ENCODE measurements around the gene AQP12B. TPM values are rescaled to one million over a fixed set of nuclear protein-coding genes. Genes with fewer than 3 reads are reported as not detected.
"Not testable (repeated sequence)": the region's sequence is repeated elsewhere in the genome, so short reads cannot be mapped to it uniquely, and the experiment has no call there.

The AQP12B gene, protein sequence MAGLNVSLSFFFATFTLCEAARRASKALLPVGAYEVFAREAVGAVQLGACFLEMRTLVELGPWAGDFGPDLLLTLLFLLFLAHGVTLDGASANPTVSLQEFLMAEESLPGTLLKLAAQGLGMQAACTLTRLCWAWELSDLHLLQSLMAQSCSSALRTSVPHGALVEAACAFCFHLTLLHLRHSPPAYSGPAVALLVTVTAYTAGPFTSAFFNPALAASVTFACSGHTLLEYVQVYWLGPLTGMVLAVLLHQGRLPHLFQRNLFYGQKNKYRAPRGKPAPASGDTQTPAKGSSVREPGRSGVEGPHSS
- total RNA-seq (not detected), polyA plus RNA-seq (ENCODE audit: insufficient read depth, low read depth, low replicate concordance) (not detected)
- long read RNA-seq, donor 1, result 0 reads
- long read RNA-seq, donor 2, result 0 reads

GRCh38 chr2:240682431-240683224 lies at the start of gene AQP12B:
Gene AQP12B (minus strand): TSS chr2:240682885. CDS start chr2:240682837, 48 bp downstream.
- DNase-seq; H3K4me1 ChIP-seq; intact Hi-C loops (cut with DNase I; ENCODE audit: low total_unique reads); H3K36me3 ChIP-seq (ENCODE audit: low read depth, missing control alignments); H3K4me3 ChIP-seq; H3K9me3 ChIP-seq; H3K27me3 ChIP-seq; H3K27ac ChIP-seq: not testable (repeated sequence)
- WGBS, 2 donors, result 92% methylated on average over 31 of the region's 37 CpGs; no CpG with 5 or more reads in 1 of the 2 donors

DNA sequence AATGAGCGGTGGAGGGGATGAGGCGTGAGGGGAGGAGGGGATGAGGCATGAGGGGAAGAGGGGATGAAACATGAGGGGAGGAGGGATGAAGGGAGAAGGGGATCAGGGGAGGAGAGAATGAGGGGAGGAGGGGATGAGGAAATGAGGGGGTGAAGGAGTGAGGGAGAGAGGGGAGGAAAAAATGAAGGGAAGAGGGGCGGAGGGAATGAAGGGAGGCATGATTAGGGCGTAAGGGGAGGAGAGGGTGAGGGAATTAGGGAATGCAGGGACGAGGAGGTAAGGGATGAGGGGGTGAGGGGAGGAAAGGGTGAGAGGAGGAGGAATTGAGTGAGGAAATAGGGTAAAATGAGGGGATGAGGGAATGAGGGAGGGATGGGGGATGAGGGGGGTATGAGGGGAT lies 49.5 kb upstream of the AQP12B start:
- 96 to 98% methylated on average over 5 of the region's 5 CpGs for WGBS, 2 donors
- Histone ChIP-seq H3K27me3 (no peaks in the 10 kb centered on the region), H3K36me3 (ENCODE audit: low read depth, missing control alignments) (no peaks in the 10 kb centered on the region), H3K4me1 (no peaks in the 10 kb centered on the region), H3K27ac (no peak overlapping the region), H3K4me3 (no peak overlapping the region), H3K9me3 (no peaks in the 10 kb centered on the region)
- TF ChIP-seq, protein P1, sequence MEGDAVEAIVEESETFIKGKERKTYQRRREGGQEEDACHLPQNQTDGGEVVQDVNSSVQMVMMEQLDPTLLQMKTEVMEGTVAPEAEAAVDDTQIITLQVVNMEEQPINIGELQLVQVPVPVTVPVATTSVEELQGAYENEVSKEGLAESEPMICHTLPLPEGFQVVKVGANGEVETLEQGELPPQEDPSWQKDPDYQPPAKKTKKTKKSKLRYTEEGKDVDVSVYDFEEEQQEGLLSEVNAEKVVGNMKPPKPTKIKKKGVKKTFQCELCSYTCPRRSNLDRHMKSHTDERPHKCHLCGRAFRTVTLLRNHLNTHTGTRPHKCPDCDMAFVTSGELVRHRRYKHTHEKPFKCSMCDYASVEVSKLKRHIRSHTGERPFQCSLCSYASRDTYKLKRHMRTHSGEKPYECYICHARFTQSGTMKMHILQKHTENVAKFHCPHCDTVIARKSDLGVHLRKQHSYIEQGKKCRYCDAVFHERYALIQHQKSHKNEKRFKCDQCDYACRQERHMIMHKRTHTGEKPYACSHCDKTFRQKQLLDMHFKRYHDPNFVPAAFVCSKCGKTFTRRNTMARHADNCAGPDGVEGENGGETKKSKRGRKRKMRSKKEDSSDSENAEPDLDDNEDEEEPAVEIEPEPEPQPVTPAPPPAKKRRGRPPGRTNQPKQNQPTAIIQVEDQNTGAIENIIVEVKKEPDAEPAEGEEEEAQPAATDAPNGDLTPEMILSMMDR (IDR thresholded peaks at IDR 0.05), result no peak
- no peak for TF ChIP-seq POLR2A (IDR thresholded peaks at IDR 0.05)
- intact Hi-C loops (cut with DNase I; ENCODE audit: low total_unique reads), result no loop called here
- DNase-seq, result no peak

- no peaks in the 10 kb centered on the region for H3K36me3 ChIP-seq (ENCODE audit: low read depth, missing control alignments)
- WGBS, 2 donors, result 52 to 70% methylated on average over 2 to 9 of the region's 9 CpGs
- no peaks in the 10 kb centered on the region for H3K4me1 ChIP-seq
- DNase-seq, result no peak
- no peaks in the 10 kb centered on the region for H3K27me3 ChIP-seq
- intact Hi-C loops (cut with DNase I; ENCODE audit: low total_unique reads), result no loop called here
- TF ChIP-seq, protein P1 (IDR thresholded peaks at IDR 0.05), result no peak
- TF ChIP-seq POLR2A (IDR thresholded peaks at IDR 0.05), result no peak
- H3K9me3 ChIP-seq, result no peaks in the 10 kb centered on the region
- no peak overlapping the region for H3K4me3 ChIP-seq
- no peak overlapping the region for H3K27ac ChIP-seq
These were observed 48.5 kb upstream of the AQP12B start for GRCh38 chr2:240731178-240731545.

DNA sequence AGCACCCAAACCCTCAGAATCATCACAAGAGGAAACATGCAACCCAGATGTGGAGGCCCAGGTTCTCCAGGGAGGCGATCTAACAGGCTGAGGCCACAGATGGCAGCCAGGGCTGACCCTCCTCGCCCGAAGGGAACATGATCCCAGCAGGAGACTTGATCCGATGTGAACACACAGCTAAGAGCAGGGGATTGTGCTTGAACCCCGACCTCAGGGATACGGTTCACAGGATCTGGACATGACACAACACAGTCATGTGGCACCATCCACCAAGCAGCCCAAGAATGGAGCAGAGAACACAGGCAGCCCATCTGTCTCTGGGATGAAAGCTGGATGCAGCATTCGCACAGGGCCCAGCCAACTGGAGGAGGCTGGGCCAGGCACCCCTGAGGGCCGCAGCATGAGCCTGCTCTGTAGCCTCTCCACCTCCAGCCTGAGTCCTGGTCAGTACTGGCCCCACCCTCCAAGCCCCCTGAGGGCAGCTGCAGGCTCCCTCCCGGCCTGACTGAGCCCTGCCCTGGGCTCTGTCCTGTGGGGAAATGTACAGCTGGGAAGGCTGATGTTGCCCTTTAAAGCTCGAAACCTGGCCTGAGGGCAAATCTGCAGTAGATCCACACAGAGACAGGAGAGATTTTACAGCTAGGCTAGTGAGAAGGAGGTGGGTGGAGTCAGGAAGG lies 48.0 kb upstream of the AQP12B start:
- H3K27me3 ChIP-seq, result no peaks in the 10 kb centered on the region
- intact Hi-C loops (cut with DNase I; ENCODE audit: low total_unique reads), result no loop called here
- no peaks in the 10 kb centered on the region for H3K9me3 ChIP-seq
- no peak overlapping the region for H3K27ac ChIP-seq
- H3K4me1 ChIP-seq, result no peaks in the 10 kb centered on the region
- TF ChIP-seq, protein P1 (IDR thresholded peaks at IDR 0.05), result no peak
- no peak for TF ChIP-seq POLR2A (IDR thresholded peaks at IDR 0.05)
- no peak overlapping the region for H3K4me3 ChIP-seq
- DNase-seq, result no peak
- WGBS, 2 donors, result 82 to 86% methylated on average over 6 to 10 of the region's 10 CpGs
- H3K36me3 ChIP-seq (ENCODE audit: low read depth, missing control alignments), result no peaks in the 10 kb centered on the region

- H3K27ac ChIP-seq, result no peak overlapping the region
- no peak for DNase-seq
- no peak for TF ChIP-seq POLR2A (IDR thresholded peaks at IDR 0.05)
- TF ChIP-seq, protein P1 (IDR thresholded peaks at IDR 0.05), result no peak
- no peaks in the 10 kb centered on the region for H3K36me3 ChIP-seq (ENCODE audit: low read depth, missing control alignments)
- intact Hi-C loops (cut with DNase I; ENCODE audit: low total_unique reads), result no loop called here
- no peaks in the 10 kb centered on the region for H3K27me3 ChIP-seq
- no peak overlapping the region for H3K4me3 ChIP-seq
- 75 to 95% methylated on average over 7 of the region's 7 CpGs for WGBS, 2 donors
- H3K4me1 ChIP-seq, result no peaks in the 10 kb centered on the region
- H3K9me3 ChIP-seq, result no peaks in the 10 kb centered on the region
These were observed 46.1 kb upstream of the AQP12B start for GRCh38 chr2:240728827-240729226.

All from testis (tissue), 5 donors.